GM19099 (cell line): ENCODE data around the gene CKMT2.
A peak's percentile ranks its signal among the peaks of the same experiment; 100 is the strongest.

Source experiments
- POLR2A ChIP-seq: IDR thresholded peaks from 3 replicates; pipeline ENCODE4 v1.6.1; 2011; ENCODE audit warnings: low read depth; ENCODE audit not compliant: insufficient read length; ENCODE audit errors: extremely low read depth

Gene CKMT2

GRCh38 chr5:81233080-81233634 is at the start of gene CKMT2:
Gene CKMT2 (plus strand): TSS chr5:81233322. CDS start chr5:81251133, 17,811 bp downstream.
- no peak for TF ChIP-seq POLR2A

GRCh38 chr5:81183811-81184748 is 49.0 kb upstream of the CKMT2 start:
- TF ChIP-seq POLR2A, result no peak

- TF ChIP-seq POLR2A, result no peak
These were observed 48.4 kb upstream of the CKMT2 start for GRCh38 chr5:81184749-81185110.

GRCh38 chr5:81187885-81188284 is 45.2 kb upstream of the CKMT2 start:
- TF ChIP-seq POLR2A, result peak; percentile 15

GRCh38 chr5:81188962-81189361 is 44.2 kb upstream of the CKMT2 start:
- no peak for TF ChIP-seq POLR2A

GRCh38 chr5:81189875-81190498 is 43.1 kb upstream of the CKMT2 start:
- no peak for TF ChIP-seq POLR2A

- no peak for TF ChIP-seq POLR2A
These were observed 41.3 kb upstream of the CKMT2 start for GRCh38 chr5:81191726-81192372.

- no peak for TF ChIP-seq POLR2A
These were observed 40.8 kb upstream of the CKMT2 start for GRCh38 chr5:81192373-81192750.

GRCh38 chr5:81194633-81195334 is 38.3 kb upstream of the CKMT2 start:
- TF ChIP-seq POLR2A, result no peak

GRCh38 chr5:81195335-81195929 is 37.7 kb upstream of the CKMT2 start:
- TF ChIP-seq POLR2A, result no peak

- TF ChIP-seq POLR2A, result no peak
These were observed 30.5 kb upstream of the CKMT2 start for GRCh38 chr5:81202655-81203054.

- no peak for TF ChIP-seq POLR2A
These were observed 29.4 kb upstream of the CKMT2 start for GRCh38 chr5:81203729-81204128.

- no peak for TF ChIP-seq POLR2A
These were observed 28.9 kb upstream of the CKMT2 start for GRCh38 chr5:81204205-81204604.

- TF ChIP-seq POLR2A, result no peak
These were observed 28.1 kb upstream of the CKMT2 start for GRCh38 chr5:81205058-81205457.
